HL-60 (cell line): ENCODE measurements around the gene DDX42.

Experiments
- GABPA ChIP-seq: IDR thresholded peaks from 2 replicates; pipeline ENCODE4 v1.6.1; 2012; ENCODE audit warnings: low read depth
- POLR2AphosphoS5 ChIP-seq: IDR thresholded peaks from 2 replicates; pipeline ENCODE4 v1.6.1; 2012; ENCODE audit warnings: low read depth
- SPI1 ChIP-seq: IDR thresholded peaks from 2 replicates; pipeline ENCODE4 v1.6.1; 2012; ENCODE audit warnings: low read depth, mild to moderate bottlenecking, borderline replicate concordance
- TF ChIP-seq, protein P1 (sequence below): IDR thresholded peaks from one replicate; pipeline ENCODE4 v1.5.1; 2011; ENCODE audit warnings: low read length, control low read depth, inconsistent platforms; ENCODE audit not compliant: insufficient read depth
- TF ChIP-seq, protein P2 (sequence below): IDR thresholded peaks from 2 replicates; pipeline ENCODE4 v1.6.1; 2012; ENCODE audit warnings: low read depth; ENCODE audit not compliant: insufficient replicate concordance

DNA sequence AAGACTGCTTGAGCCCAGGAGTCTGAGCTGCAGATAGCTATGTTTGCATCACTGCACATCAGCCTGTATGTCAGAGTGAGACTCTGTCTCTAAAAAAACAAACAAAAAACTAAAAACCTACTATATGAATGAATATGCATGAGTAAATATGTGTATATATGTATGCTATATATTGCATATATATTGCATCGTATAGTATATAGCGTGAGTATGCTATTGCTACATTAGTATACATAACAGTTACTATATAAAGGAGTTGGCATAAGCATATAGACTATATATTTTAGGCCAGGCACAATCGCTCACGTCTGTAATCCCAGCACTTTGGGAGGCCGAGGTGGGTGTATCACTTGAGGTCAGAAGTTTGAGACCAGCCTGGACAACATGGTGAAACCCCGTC, 16.1 kb downstream of the DDX42 start:
- TF ChIP-seq, protein P1, sequence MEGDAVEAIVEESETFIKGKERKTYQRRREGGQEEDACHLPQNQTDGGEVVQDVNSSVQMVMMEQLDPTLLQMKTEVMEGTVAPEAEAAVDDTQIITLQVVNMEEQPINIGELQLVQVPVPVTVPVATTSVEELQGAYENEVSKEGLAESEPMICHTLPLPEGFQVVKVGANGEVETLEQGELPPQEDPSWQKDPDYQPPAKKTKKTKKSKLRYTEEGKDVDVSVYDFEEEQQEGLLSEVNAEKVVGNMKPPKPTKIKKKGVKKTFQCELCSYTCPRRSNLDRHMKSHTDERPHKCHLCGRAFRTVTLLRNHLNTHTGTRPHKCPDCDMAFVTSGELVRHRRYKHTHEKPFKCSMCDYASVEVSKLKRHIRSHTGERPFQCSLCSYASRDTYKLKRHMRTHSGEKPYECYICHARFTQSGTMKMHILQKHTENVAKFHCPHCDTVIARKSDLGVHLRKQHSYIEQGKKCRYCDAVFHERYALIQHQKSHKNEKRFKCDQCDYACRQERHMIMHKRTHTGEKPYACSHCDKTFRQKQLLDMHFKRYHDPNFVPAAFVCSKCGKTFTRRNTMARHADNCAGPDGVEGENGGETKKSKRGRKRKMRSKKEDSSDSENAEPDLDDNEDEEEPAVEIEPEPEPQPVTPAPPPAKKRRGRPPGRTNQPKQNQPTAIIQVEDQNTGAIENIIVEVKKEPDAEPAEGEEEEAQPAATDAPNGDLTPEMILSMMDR: no peak
- TF ChIP-seq, protein P2, sequence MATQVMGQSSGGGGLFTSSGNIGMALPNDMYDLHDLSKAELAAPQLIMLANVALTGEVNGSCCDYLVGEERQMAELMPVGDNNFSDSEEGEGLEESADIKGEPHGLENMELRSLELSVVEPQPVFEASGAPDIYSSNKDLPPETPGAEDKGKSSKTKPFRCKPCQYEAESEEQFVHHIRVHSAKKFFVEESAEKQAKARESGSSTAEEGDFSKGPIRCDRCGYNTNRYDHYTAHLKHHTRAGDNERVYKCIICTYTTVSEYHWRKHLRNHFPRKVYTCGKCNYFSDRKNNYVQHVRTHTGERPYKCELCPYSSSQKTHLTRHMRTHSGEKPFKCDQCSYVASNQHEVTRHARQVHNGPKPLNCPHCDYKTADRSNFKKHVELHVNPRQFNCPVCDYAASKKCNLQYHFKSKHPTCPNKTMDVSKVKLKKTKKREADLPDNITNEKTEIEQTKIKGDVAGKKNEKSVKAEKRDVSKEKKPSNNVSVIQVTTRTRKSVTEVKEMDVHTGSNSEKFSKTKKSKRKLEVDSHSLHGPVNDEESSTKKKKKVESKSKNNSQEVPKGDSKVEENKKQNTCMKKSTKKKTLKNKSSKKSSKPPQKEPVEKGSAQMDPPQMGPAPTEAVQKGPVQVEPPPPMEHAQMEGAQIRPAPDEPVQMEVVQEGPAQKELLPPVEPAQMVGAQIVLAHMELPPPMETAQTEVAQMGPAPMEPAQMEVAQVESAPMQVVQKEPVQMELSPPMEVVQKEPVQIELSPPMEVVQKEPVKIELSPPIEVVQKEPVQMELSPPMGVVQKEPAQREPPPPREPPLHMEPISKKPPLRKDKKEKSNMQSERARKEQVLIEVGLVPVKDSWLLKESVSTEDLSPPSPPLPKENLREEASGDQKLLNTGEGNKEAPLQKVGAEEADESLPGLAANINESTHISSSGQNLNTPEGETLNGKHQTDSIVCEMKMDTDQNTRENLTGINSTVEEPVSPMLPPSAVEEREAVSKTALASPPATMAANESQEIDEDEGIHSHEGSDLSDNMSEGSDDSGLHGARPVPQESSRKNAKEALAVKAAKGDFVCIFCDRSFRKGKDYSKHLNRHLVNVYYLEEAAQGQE: no peak
- no peak for TF ChIP-seq SPI1
- no peak for TF ChIP-seq POLR2AphosphoS5
- TF ChIP-seq GABPA: no peak
